ENCODE results near the gene PTPRM. TPM values are rescaled to one million over a fixed set of nuclear protein-coding genes. Genes with fewer than 3 reads are reported as not detected.

Gene PTPRM
- total RNA-seq, 1 experiment from 2014 or later = 11.1 TPM

DNA sequence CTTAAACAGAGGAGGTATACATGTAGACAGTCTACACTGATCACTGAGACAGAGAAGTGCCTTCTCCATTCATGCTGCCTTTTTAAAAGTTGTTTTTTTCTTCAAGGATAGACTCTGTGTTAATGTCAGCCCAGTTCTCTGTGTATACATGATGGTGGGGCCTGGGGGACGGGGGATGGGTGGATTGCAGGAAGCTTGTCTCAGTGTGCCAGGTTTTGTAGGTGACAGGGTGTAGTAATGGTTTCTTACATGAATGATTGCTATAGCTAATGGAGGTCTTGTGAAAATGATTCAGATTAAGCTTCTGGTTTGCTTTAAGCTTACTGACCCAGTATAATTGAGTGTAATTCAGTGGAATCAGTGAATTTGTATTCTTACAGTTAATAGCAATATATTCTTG lies 423.6 kb downstream of the PTPRM start (continued):
- TF ChIP-seq FOXP1 (CRISPR knock-in tag; IDR thresholded peaks at IDR 0.05; ENCODE audit: borderline replicate concordance) (no peak), SMAD3 (CRISPR knock-in tag; IDR thresholded peaks at IDR 0.05; ENCODE audit: borderline replicate concordance) (no peak), ZNF317 (CRISPR knock-in tag; IDR thresholded peaks at IDR 0.05; ENCODE audit: borderline replicate concordance, low read depth) (no peak), OVOL2 (CRISPR knock-in tag; IDR thresholded peaks at IDR 0.05; ENCODE audit: borderline replicate concordance) (no peak), EMX1 (CRISPR knock-in tag; IDR thresholded peaks at IDR 0.05) (no peak), RORB (CRISPR knock-in tag; IDR thresholded peaks at IDR 0.05) (no peak), CREM (CRISPR knock-in tag; IDR thresholded peaks at IDR 0.05) (no peak), NR2C2 (CRISPR knock-in tag; IDR thresholded peaks at IDR 0.05) (no peak), NFE2L1 (CRISPR knock-in tag; IDR thresholded peaks at IDR 0.05) (no peak)
- TF ChIP-seq, protein P1, sequence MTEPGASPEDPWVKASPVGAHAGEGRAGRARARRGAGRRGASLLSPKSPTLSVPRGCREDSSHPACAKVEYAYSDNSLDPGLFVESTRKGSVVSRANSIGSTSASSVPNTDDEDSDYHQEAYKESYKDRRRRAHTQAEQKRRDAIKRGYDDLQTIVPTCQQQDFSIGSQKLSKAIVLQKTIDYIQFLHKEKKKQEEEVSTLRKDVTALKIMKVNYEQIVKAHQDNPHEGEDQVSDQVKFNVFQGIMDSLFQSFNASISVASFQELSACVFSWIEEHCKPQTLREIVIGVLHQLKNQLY (CRISPR knock-in tag; IDR thresholded peaks at IDR 0.05) = no peak
- TF ChIP-seq, protein P2, sequence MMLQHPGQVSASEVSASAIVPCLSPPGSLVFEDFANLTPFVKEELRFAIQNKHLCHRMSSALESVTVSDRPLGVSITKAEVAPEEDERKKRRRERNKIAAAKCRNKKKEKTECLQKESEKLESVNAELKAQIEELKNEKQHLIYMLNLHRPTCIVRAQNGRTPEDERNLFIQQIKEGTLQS (CRISPR knock-in tag; conservative IDR thresholded peaks at IDR 0.05) = no peak
- TF ChIP-seq, protein P3, sequence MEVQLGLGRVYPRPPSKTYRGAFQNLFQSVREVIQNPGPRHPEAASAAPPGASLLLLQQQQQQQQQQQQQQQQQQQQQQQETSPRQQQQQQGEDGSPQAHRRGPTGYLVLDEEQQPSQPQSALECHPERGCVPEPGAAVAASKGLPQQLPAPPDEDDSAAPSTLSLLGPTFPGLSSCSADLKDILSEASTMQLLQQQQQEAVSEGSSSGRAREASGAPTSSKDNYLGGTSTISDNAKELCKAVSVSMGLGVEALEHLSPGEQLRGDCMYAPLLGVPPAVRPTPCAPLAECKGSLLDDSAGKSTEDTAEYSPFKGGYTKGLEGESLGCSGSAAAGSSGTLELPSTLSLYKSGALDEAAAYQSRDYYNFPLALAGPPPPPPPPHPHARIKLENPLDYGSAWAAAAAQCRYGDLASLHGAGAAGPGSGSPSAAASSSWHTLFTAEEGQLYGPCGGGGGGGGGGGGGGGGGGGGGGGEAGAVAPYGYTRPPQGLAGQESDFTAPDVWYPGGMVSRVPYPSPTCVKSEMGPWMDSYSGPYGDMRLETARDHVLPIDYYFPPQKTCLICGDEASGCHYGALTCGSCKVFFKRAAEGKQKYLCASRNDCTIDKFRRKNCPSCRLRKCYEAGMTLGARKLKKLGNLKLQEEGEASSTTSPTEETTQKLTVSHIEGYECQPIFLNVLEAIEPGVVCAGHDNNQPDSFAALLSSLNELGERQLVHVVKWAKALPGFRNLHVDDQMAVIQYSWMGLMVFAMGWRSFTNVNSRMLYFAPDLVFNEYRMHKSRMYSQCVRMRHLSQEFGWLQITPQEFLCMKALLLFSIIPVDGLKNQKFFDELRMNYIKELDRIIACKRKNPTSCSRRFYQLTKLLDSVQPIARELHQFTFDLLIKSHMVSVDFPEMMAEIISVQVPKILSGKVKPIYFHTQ (CRISPR knock-in tag; IDR thresholded peaks at IDR 0.05) = no peak
- TF ChIP-seq, protein P4, sequence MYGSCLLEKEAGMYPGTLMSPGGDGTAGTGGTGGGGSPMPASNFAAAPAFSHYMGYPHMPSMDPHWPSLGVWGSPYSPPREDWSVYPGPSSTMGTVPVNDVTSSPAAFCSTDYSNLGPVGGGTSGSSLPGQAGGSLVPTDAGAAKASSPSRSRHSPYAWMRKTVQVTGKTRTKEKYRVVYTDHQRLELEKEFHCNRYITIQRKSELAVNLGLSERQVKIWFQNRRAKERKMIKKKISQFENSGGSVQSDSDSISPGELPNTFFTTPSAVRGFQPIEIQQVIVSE (CRISPR knock-in tag; IDR thresholded peaks at IDR 0.05; ENCODE audit: borderline replicate concordance) = no peak
- TF ChIP-seq, protein P5, sequence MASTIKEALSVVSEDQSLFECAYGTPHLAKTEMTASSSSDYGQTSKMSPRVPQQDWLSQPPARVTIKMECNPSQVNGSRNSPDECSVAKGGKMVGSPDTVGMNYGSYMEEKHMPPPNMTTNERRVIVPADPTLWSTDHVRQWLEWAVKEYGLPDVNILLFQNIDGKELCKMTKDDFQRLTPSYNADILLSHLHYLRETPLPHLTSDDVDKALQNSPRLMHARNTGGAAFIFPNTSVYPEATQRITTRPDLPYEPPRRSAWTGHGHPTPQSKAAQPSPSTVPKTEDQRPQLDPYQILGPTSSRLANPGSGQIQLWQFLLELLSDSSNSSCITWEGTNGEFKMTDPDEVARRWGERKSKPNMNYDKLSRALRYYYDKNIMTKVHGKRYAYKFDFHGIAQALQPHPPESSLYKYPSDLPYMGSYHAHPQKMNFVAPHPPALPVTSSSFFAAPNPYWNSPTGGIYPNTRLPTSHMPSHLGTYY (CRISPR knock-in tag; IDR thresholded peaks at IDR 0.05) = no peak
- TF ChIP-seq, protein P6, sequence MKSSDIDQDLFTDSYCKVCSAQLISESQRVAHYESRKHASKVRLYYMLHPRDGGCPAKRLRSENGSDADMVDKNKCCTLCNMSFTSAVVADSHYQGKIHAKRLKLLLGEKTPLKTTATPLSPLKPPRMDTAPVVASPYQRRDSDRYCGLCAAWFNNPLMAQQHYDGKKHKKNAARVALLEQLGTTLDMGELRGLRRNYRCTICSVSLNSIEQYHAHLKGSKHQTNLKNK (CRISPR knock-in tag; IDR thresholded peaks at IDR 0.05) = no peak

DNA sequence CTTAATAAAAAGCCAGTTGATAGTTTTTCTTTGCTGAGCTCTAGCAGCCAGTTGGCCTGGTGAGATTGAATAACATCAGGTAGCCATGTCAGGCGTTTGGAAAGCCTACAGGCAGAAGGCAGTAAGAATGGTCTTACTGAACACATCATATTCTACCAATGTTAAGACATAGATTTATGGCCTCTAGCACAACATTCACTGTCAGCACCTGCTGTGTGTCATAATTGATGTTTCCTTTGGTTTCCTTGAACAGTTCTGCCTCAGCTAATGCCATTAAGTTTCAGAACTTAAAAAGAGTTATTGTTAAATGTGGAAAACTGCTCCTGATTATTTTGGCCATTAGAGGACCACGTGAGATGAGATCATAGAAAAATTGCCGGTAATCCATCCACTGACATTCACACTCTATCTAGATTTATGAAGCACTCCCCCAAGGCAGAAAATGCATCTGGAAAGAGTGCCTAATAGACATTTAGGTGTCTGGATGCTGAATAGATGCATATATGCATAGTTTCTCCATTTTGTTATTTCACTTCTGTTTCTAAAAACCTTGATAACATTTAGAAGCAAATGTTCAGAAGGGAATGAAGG lies 434.7 kb downstream of the PTPRM start:
- CTCF ChIA-PET = no interaction called here
- H3K4me1 Mint-ChIP-seq = peaks cover 38% of the 10 kb centered on the region
- no peaks in the 10 kb centered on the region for H3K9me3 Mint-ChIP-seq
- TF ChIP-seq, protein P7, sequence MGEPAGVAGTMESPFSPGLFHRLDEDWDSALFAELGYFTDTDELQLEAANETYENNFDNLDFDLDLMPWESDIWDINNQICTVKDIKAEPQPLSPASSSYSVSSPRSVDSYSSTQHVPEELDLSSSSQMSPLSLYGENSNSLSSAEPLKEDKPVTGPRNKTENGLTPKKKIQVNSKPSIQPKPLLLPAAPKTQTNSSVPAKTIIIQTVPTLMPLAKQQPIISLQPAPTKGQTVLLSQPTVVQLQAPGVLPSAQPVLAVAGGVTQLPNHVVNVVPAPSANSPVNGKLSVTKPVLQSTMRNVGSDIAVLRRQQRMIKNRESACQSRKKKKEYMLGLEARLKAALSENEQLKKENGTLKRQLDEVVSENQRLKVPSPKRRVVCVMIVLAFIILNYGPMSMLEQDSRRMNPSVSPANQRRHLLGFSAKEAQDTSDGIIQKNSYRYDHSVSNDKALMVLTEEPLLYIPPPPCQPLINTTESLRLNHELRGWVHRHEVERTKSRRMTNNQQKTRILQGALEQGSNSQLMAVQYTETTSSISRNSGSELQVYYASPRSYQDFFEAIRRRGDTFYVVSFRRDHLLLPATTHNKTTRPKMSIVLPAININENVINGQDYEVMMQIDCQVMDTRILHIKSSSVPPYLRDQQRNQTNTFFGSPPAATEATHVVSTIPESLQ (CRISPR knock-in tag; IDR thresholded peaks at IDR 0.05) = no peak
- TF ChIP-seq, protein P8, sequence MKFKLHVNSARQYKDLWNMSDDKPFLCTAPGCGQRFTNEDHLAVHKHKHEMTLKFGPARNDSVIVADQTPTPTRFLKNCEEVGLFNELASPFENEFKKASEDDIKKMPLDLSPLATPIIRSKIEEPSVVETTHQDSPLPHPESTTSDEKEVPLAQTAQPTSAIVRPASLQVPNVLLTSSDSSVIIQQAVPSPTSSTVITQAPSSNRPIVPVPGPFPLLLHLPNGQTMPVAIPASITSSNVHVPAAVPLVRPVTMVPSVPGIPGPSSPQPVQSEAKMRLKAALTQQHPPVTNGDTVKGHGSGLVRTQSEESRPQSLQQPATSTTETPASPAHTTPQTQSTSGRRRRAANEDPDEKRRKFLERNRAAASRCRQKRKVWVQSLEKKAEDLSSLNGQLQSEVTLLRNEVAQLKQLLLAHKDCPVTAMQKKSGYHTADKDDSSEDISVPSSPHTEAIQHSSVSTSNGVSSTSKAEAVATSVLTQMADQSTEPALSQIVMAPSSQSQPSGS (CRISPR knock-in tag; IDR thresholded peaks at IDR 0.05; ENCODE audit: borderline replicate concordance, low read depth) = no peak
- TF ChIP-seq ZNF317 (CRISPR knock-in tag; IDR thresholded peaks at IDR 0.05; ENCODE audit: borderline replicate concordance, low read depth) (no peak), GTF2I (CRISPR knock-in tag; conservative IDR thresholded peaks at IDR 0.05) (no peak), OVOL2 (CRISPR knock-in tag; IDR thresholded peaks at IDR 0.05; ENCODE audit: borderline replicate concordance) (no peak)
- TF ChIP-seq, protein P9, sequence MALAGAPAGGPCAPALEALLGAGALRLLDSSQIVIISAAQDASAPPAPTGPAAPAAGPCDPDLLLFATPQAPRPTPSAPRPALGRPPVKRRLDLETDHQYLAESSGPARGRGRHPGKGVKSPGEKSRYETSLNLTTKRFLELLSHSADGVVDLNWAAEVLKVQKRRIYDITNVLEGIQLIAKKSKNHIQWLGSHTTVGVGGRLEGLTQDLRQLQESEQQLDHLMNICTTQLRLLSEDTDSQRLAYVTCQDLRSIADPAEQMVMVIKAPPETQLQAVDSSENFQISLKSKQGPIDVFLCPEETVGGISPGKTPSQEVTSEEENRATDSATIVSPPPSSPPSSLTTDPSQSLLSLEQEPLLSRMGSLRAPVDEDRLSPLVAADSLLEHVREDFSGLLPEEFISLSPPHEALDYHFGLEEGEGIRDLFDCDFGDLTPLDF (CRISPR knock-in tag; IDR thresholded peaks at IDR 0.05) = no peak
- TF ChIP-seq, protein P10, sequence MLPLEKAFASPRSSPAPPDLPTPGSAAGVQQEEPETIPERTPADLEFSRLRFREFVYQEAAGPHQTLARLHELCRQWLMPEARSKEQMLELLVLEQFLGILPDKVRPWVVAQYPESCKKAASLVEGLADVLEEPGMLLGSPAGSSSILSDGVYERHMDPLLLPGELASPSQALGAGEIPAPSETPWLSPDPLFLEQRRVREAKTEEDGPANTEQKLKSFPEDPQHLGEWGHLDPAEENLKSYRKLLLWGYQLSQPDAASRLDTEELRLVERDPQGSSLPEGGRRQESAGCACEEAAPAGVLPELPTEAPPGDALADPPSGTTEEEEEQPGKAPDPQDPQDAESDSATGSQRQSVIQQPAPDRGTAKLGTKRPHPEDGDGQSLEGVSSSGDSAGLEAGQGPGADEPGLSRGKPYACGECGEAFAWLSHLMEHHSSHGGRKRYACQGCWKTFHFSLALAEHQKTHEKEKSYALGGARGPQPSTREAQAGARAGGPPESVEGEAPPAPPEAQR (CRISPR knock-in tag; IDR thresholded peaks at IDR 0.05) = no peak
- POLR2A ChIA-PET = no interaction called here
- H3K27me3 Mint-ChIP-seq (ENCODE audit: low read depth) = no peaks in the 10 kb centered on the region
- H3K4me3 Mint-ChIP-seq = no peak overlapping the region
- DNase-seq (ENCODE audit: low spot score) (no peak), ATAC-seq (no peak)
- no peak overlapping the region for H3K27ac Mint-ChIP-seq
- no peaks in the 10 kb centered on the region for H3K36me3 Mint-ChIP-seq
